ENCODE results near the gene RPS6KA2. TPM values are rescaled to one million over a fixed set of nuclear protein-coding genes. Genes with fewer than 3 reads are reported as not detected.

Gene RPS6KA2
- total RNA-seq, 1 donor from 2014 or later: 33.2 TPM

- DNase-seq: peak; percentile 68
These were observed 54.4 kb downstream of the RPS6KA2 start for GRCh38 chr6:166572370-166573261.

GRCh38 chr6:166570929-166571713 lies 55.9 kb downstream of the RPS6KA2 start:
- no peak for DNase-seq

- no peak for DNase-seq
These were observed 57.8 kb downstream of the RPS6KA2 start for GRCh38 chr6:166569206-166569605.

GRCh38 chr6:166567813-166568212 lies 59.2 kb downstream of the RPS6KA2 start:
- DNase-seq: no peak

- DNase-seq: peak; percentile 62
These were observed 59.9 kb downstream of the RPS6KA2 start for GRCh38 chr6:166567107-166567506.

- no peak for DNase-seq
These were observed 60.7 kb downstream of the RPS6KA2 start for GRCh38 chr6:166566026-166567011.

GRCh38 chr6:166565084-166565967 lies 61.7 kb downstream of the RPS6KA2 start:
- DNase-seq: peak; percentile 74

GRCh38 chr6:166563805-166564204 lies 63.2 kb downstream of the RPS6KA2 start:
- peak; percentile 41 for DNase-seq

- no peak for DNase-seq
These were observed 63.9 kb downstream of the RPS6KA2 start for GRCh38 chr6:166563200-166563599.

GRCh38 chr6:166562726-166563125 lies 64.3 kb downstream of the RPS6KA2 start:
- DNase-seq: no peak

GRCh38 chr6:166561771-166562359 lies 65.2 kb downstream of the RPS6KA2 start:
- peak; percentile 63 for DNase-seq

GRCh38 chr6:166560222-166560621 lies 66.8 kb downstream of the RPS6KA2 start:
- no peak for DNase-seq

GRCh38 chr6:166559662-166560061 lies 67.4 kb downstream of the RPS6KA2 start:
- DNase-seq: no peak

- DNase-seq: no peak
These were observed 67.8 kb downstream of the RPS6KA2 start for GRCh38 chr6:166559211-166559610.

- no peak for DNase-seq
These were observed 68.7 kb downstream of the RPS6KA2 start for GRCh38 chr6:166558156-166559005.

- DNase-seq: peak; percentile 95
These were observed 70.2 kb downstream of the RPS6KA2 start for GRCh38 chr6:166556863-166557322.

GRCh38 chr6:166556336-166556735 lies 70.7 kb downstream of the RPS6KA2 start:
- no peak for DNase-seq

- DNase-seq: no peak
These were observed 72.0 kb downstream of the RPS6KA2 start for GRCh38 chr6:166555086-166555485.

GRCh38 chr6:166554316-166554715 lies 72.7 kb downstream of the RPS6KA2 start:
- peak; percentile 29 for DNase-seq

Data from tongue (tissue), 2 donors.